PFSK-1 (cell line): ENCODE results near the gene CYP27A1.

Experiments
- FOXP2 ChIP-seq: optimal IDR thresholded peaks from 2 replicates; pipeline ENCODE3; 2011; ENCODE audit warnings: borderline replicate concordance, control low read depth, inconsistent platforms; ENCODE audit not compliant: insufficient read depth; ENCODE audit errors: extremely low read length, extremely low read depth
- POLR2AphosphoS5 ChIP-seq: IDR thresholded peaks from 2 replicates; pipeline ENCODE4 v1.6.1; 2012; ENCODE audit warnings: low read depth, mild to moderate bottlenecking, control low read depth, low read length, moderate library complexity
- SIN3A ChIP-seq: IDR thresholded peaks from 2 replicates; pipeline ENCODE4 v1.6.1; 2012; ENCODE audit warnings: mild to moderate bottlenecking, low read length, moderate library complexity, borderline replicate concordance; ENCODE audit not compliant: insufficient read depth

DNA sequence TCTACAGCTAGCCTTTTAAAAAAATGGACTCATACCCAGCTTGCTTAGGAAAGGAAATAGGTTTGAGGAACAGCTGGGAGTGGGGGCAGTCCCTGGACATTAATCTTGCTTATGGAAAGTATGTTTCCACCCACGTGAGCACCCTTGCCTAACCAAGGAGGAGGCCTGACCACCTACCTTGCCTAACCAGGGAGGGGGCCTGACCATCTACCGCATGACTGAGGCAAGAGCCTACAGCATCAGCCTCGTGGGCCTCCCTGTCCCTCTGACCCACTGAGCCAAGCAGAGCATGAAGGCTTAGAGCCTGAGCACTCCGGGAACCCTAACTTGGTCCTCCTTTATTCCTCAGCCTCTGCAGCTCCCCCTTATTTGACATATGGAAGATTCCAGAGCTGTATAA, 29.4 kb downstream of the CYP27A1 start:
- TF ChIP-seq FOXP2: no peak
- no peak for TF ChIP-seq POLR2AphosphoS5
- TF ChIP-seq SIN3A: no peak
